HG02973 (cell line): Measurements from ENCODE around the gene IGSF8.

ENCODE experiments used
- ATAC-seq: cut with Tn5 transposase; IDR thresholded peaks from one replicate; pipeline ENCODE4 v1.9.1; 2021; ENCODE audit warnings: moderate library complexity; ENCODE audit not compliant: unreplicated experiment

IGSF8 gene

DNA sequence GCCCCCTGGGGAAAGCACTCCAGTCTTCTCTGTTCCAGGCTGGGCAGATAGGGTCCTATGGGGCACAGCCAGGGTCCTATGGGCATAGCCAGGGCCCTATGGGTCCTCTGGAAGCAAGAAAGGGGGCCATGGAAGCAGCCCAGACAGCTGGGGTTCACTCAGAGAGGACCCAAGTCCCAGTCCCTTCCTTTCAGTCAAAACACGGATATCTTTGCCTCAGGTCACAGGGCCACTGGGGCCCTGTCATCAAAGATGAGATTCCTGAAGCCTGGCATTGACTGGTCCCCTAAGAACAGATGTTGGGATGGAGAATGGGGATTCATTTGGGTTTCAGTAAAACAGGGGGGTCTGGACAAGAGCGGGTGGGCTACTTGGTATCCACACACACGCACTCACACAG lies 8.5 kb downstream of the IGSF8 start:
- no peak for ATAC-seq

DNA sequence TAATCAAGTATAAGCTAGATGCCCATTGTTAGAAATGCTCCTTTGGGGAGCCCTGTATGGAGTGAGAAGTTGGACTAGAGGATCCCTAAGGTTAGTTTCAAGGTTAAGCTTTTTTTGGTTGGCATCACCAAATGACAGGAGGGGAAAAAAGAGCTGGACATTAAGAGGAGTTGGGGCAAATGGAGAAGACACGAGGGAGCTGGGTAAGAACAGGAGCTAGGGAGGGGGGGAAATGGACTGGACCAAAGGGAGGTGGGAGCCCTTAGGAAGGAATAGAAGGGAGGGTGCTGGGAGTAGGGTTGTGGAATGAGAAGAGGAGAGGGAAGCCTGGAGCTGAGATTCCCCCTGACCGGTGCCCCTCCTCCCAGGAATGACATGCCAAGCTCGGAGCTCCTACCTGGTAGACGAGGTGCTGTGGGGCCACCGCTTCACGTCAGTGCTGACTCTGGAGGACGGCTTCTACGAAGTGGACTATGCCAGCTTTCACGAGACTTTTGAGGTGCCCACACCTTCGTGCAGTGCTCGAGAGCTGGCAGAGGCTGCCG lies 11.2 kb downstream of the IGSF8 start:
- ATAC-seq: no peak

DNA sequence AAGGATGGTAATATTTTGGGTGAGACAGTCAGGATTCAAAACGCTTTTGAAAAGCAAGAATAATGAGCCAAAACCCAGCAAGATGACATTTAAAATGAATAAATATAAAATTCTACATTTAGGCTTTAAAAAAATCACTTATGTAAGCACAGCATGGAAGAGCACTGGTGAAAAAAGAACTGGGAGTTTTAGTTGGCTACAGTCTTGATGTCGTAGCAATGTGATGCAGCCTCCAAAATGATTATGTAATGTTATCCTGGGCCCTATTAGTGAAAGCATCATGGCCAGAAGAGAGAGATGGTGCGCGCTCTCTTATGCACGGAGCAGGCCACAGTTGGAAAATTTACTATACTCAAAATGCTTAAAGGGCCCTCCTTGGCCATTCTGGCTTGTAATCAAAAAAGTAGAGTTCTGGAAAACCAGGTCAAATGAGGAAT lies 11.9 kb downstream of the IGSF8 start:
- no peak for ATAC-seq

DNA sequence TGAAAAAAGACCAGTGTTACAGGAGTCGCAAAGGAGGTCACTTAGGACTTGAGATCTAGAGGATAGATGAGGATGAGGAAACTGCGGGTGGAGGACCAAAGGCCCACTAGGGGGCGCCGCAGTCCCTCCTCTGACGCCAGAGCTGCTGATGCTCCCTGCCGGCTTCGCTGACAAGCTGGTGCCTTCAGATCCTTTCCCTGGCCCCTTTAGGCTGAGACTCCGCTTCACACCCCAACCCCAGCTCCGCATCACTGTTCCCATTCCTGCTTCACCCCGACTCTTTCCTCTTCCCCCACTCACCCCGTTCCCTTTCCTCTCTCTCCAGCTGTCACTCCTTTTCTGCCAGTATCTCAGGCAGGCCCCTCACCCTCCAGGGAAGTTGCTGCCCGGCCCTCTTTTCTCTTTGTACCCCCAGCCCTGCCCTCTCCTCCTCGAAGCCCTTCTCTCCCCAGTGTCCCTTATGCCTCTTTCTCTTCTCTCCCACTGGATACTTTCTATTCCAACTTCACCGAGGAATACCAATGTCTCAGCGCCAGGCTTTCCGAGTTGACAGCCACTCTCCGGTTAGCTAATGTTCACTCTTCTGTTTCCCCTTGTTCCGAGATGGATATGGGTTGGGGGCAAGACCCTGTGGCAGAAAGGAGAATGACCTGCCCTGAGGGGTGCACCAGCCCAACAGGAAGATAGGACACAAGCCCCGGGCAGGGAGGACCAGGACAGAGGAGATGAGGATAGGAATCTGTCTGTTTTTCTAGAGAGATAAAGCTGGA lies 12.5 kb downstream of the IGSF8 start:
- ATAC-seq: no peak

DNA sequence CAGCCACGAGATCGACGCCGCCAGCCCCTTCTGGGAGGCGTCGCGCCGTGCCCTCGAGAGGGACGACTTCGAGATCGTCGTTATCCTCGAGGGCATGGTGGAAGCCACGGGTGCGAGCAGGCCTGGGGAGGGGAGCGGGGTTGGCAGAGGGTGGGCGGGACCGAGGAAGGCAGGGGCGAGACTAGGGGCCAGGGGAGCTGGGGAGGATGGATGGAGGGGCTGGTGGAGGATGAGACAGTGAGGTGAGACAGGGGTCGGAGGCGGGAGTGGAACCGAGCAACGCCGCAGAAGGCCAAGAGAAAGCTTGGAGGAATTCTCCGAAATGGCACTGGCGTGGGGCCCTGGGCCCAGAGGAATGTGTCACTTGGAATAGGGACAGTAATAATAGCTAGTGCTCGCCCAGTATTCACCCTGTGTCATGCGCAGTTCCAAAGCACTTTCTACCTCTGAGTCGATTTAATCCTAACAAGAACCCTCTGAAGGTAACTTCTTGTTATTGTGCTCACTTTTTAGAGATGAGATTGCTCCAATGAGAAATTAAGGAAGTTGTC lies 13.6 kb downstream of the IGSF8 start:
- no peak for ATAC-seq

DNA sequence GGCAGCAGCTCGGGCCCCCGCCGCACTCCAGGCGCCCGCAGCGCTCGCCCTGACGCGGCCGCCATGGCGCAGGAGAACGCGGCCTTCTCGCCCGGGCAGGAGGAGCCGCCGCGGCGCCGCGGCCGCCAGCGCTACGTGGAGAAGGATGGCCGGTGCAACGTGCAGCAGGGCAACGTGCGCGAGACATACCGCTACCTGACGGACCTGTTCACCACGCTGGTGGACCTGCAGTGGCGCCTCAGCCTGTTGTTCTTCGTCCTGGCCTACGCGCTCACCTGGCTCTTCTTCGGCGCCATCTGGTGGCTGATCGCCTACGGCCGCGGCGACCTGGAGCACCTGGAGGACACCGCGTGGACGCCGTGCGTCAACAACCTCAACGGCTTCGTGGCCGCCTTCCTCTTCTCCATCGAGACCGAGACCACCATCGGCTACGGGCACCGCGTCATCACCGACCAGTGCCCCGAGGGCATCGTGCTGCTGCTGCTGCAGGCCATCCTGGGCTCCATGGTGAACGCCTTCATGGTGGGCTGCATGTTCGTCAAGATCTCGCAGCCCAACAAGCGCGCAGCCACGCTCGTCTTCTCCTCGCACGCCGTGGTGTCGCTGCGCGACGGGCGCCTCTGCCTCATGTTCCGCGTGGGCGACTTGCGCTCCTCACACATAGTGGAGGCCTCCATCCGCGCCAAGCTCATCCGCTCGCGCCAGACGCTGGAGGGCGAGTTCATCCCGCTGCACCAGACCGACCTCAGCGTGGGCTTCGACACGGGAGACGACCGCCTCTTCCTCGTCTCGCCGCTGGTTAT lies 14.2 kb downstream of the IGSF8 start:
- peak; percentile 62 for ATAC-seq

DNA sequence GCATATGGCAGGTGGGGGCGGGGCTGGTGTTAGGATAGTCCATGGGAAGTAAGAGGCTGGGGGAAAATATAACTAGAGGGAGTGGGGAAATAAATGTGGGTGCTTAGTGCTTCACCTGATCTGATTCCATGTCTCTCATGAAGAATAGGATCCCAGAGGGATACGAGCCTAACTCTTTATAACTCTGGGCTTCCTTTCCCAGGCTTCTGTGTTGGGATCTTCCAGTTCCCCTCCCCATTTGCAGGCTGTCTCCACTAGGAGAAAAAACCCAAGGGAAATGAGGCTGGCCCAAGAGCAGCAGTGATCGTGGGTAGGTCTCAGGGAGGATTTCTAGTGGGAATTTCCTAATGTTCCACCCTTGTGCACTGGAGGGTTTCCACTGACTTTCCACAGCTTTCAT lies 15.5 kb downstream of the IGSF8 start:
- ATAC-seq: no peak

DNA sequence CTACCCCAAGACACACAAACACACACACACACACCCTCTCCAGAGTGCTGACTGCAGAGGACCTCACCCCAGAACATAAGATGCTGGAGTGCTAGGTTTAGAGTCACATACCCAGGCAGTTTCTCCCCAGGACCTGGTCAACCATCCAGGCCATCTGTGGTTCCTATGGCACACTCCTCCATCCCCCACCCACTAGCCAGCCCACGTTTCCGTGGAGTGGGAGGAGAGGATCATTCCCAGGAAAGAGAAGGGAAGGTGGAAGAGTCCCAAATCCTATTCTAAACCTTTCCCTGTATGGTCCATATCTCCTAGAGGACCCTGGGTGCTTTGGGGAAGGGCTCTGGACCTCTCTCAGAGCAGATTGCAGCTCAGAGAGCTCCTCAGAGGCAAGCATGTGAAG lies 15.9 kb downstream of the IGSF8 start:
- ATAC-seq: no peak

DNA sequence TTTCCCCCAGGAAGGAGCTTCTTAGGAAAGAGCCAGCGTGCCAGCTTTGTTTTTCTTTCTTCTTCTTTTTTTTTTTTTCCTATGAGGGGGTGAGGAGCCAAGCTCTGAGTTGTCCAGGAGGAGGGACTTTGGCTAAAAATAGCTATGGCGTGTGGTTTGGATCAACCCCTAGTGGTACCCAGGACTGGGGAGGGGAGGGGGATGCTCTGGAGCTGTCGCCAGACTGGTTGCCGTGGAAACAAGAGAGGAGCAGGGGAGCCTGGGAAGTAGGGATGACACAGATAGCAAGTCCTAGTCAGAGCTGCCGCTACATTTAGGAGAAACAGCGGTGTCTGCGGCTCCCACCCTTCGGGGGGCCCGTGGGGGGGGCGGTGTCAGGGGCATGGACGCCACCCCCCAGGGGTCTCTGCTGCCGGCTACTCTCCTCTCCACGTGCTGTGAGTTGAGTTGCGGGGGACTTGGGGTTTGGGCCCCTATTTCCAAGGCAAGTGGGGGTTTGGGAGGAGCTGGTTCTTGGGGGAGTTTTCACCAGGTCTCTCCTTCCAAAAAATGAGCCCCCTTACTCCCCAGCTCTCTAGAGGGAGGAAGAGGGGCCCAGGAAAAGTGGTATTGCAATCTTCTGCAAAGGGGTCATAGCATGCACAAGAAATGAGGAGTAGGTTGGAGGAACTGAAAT lies 17.0 kb downstream of the IGSF8 start, which contains the start of gene KCNJ9:
Gene KCNJ9 (plus strand): TSS at position 278 of the 676 bp plus-strand sequence. CDS start 2,493 bp downstream, outside the sequence.
- ATAC-seq: no peak

DNA sequence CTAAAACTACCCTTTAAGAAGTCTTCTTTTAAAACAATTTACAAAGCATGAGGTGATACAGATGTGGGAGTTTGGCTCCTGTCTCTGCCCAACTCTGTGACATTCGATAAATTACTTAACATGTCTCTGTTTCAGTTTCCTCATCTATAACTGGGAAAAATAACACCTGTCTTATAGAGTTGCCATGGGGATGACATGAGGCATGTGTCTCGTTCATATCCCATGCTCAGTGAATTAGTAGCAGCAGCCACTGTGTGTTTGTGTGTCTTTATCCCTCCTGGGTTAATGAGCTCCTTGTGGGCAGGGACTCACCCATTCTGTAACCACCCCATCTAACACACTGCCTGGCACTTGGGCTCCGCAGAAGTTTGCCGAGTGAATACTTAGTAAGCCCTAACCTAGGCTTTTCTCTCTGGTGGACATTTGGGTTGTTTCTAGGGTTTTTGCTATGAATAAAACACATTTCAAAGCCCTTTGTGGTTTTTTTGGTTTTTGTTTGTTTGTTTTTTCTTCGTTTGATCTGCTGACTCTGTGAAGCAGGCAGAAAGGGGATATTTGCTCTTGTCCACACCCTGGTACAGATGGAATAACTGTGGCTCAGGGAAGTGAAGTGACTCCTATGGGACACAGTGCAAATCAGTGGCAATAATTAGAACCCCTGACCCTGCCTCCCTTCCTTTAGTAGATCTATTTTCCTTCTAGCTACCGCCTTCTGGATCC lies 17.9 kb downstream of the IGSF8 start:
- ATAC-seq: no peak

DNA sequence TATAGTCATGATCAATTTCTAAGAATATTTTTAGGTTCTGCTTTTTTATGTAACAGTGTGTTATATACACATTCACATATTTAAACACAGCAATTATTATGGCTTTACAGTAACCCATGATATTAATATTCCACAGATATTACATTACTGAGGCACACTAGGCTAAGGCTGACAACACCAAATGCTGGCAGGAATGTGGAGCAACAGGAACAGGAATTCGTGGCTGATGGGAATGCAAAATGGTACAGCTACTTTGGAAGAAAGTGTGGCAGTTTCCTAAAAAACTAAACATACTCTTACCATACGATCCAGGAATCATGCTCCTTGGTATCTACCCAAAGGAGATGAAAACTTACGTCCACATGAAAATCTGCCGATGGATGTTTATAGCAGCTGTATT lies 19.0 kb downstream of the IGSF8 start:
- no peak for ATAC-seq

DNA sequence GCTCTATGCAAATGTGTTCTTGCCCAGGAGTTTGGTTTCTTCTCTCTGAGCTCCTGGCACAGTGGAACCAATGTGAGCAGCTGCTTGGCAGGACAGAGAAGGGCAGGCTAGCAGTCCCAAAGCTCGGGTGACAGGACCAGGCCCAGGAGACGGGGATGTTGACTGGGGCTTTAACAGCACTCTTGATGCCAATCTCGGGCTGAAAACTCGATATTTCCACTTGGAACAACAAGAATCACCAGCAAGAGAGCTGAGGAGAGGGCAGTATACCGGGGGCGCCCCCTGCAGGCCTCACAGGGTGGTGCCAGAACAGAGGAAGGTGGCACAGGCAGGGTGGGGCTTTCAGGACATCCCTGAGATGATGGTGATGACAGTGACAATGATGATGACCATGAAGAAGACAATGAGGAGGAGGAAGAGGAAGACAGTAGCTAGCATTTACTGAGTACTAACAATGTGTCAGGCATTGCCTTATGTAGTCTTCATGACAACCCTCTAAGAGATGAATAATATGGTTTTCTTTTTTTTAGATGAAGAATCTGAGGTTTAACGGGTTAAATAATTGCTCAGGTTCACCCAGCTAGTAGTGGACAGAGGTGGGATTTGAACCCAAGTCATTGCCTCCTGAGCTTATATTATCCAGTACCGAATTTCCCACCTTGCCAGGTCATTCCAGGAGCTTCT lies 19.8 kb downstream of the IGSF8 start:
- ATAC-seq: peak; percentile 72

DNA sequence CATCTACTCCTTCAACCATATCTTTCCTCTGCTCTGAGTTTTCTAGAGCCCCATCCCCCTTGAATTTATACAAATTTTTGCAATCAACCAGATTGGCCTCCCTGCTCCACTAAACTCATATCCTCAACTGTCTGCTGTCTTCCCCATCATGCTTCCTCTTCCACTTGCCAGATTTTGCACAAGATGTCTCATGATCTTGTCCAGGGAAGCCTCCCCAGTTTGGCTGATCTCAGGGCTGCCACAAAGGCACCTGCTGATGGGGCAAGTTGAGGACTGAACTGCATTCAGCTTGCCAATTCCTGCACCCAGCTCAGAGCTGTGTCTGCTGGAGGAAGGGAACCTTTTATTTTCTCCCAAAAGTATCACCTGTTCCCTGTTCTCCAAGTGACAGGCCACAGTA lies 20.9 kb downstream of the IGSF8 start:
- no peak for ATAC-seq

DNA sequence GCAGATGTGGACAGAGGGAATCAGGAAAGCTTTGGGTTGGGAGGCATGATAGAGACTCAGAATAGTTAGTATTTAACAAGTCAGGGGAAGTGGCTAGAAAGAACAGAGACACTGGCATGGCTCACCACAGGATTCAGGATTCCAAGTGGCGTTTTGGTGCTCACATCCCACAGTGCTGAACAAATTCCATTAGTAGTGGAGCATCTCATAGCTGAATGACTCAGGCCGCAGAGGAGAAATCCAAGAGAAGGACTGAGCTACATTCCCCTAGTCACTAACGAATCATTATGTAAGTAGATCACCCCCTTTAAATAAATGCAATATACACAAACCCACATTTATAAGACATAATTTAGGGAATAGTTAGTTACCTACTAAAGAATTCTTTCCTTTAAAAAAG lies 22.1 kb downstream of the IGSF8 start:
- ATAC-seq: no peak

DNA sequence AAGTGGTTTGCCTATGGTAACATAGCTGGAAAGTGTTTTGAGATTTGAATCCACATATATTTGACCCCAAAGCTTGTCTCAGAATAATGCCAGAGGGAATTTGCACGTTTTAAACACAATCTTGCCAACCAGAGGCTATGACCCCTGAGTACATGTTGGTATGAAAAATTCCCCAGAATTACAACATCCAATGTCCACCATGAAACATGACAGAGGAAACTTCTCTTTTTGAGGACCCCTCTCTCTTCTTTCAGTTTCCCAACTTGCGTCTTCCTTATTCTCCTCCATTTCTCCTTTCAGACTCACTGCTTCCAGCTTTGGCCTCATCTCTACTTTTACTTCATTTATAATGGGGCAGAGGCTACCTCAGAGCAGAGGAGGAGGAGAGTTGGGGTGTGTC lies 22.6 kb downstream of the IGSF8 start:
- no peak for ATAC-seq

DNA sequence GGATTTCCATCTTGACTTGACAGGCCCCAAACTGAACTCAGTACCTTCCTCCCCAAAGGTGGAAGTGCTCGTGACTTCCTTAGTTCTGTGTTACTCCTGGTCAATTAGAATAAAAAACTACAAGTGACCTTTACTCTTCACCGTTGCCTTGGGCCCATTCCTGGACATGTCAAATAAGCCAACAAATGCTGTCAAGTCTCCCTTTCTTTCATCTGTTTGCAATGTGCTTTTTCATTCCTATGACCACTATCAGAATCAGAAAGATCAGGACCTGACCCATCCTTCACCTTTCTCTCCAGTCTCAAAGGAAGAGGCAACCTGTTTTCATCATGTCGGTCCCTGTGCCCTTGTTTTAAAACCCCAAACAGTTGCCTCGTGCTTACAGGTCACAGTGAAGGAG lies 23.6 kb downstream of the IGSF8 start:
- no peak for ATAC-seq

DNA sequence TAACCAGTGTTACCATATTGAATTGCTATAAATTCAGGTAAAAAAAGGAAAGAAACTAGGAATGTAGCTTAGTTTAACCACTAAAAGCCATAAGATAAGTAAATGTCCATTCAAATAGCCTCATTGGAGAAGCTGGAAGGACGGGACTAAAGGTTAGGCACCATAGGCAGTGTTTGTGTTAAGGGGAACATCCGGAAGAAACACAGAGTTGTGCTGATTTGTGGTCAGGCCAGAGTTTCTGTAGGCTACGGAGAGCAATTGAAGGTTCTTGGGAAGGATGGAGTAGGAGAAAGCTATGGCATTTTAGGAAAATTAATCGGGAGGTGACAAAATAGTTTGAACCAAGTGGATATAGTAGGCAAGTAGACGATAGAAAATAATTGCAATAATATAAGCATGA lies 27.1 kb downstream of the IGSF8 start:
- ATAC-seq: no peak

DNA sequence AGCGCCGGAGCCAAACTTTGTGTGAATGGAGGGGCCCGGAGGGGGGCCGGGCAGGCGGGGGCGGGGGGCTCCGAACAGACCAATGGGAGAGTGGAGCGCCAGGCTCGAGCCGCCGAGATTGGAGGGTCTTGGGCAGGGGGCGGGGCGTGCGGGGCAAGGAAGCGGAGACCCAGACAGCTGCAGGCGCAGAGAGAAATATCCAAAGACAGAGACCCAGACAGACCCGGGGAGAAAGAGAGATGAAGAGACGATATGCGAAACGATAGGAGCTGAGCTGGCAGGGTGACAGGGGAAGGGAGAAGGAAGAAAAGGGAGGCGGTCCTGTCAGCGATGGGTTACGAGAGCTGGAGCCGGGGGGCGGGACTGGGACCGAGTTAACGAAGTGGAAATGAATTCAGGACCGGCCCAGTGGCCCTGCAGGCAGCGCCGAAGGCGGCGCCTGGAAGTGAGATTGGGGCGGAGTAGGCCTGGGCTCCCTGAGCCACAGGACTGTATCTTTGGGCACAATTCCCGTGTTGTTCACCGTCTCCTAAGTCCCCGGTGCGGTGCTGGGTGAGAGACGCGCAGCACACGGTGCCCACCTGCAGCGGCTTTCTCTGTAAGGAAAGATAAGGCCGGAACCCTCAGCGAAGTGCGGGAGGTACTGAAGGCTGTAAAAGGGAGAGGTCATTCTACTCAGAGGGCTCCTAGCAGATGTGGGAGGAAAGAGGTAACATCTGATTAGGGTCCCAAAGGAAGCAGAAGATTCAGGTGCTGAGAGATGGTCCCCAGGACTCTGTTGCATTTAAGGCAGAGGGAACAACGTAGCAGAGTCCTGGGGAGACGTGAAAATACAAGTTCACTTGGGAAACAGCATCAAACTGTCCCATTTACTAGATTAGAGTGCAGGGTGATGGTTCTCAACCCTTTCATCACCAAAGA lies 27.9 kb downstream of the IGSF8 start:
- ATAC-seq: no peak
